IMR-90 (cell line): ENCODE data around the gene OPA3. TPM values are rescaled to one million over a fixed set of nuclear protein-coding genes. Genes with fewer than 3 reads are reported as not detected.

ENCODE experiments used
- ATAC-seq: fragments of 200-7000 bp; cut with Tn5 transposase; 2 replicates; pipeline ENCODE4 v1.9.1; 2020; ENCODE audit warnings: low read depth, mild to moderate bottlenecking, moderate library complexity
- BruUV-seq: library from RNA; stranded (reverse); fragments of 400-500 nt; replicated peaks from 2 replicates; lab custom pipeline; 2021; lab: Mats Ljungman, UMichigan
- CTCF ChIA-PET: fragments of 300-600 bp; formaldehyde crosslinking; extraction: SDS; loops from one replicate; lab custom pipeline; 2021; ENCODE audit warnings: antibody characterized with exemption; lab: Yijun Ruan, JAX
- POLR2A ChIA-PET: fragments of 300-600 bp; sonication (Branson Sonifier 250); formaldehyde crosslinking; loops from one replicate; lab custom pipeline; 2022; ENCODE audit warnings: antibody characterized with exemption; ENCODE audit not compliant: unreplicated experiment; lab: Charles Lee
- DNase-seq: peaks from one replicate; pipeline ENCODE4 v3.0.0; 2013
- H2AFZ ChIP-seq: replicated peaks from 2 replicates; pipeline ENCODE3; 2013; ENCODE audit warnings: low read length, mild to moderate bottlenecking; ENCODE audit not compliant: poor library complexity
- H2AK5ac ChIP-seq: 2 replicates; pipeline ENCODE4 v1.6.1; 2013; ENCODE audit warnings: low read depth, low read length, inconsistent platforms
- H2AK9ac ChIP-seq: replicated peaks from 2 replicates; pipeline ENCODE3; 2013; ENCODE audit warnings: mild to moderate bottlenecking, low read depth, low read length, moderate library complexity; ENCODE audit not compliant: poor library complexity
- H2BK120ac ChIP-seq: 2 replicates; pipeline ENCODE4 v1.6.1; 2013; ENCODE audit warnings: low read depth, low read length, inconsistent platforms
- H2BK15ac ChIP-seq: 3 replicates; pipeline ENCODE4 v1.6.1; 2013; ENCODE audit warnings: low read depth, low read length, inconsistent platforms
- H2BK20ac ChIP-seq: 2 replicates; pipeline ENCODE4 v1.6.1; 2013; ENCODE audit warnings: low read depth, mild to moderate bottlenecking, inconsistent platforms, low read length, moderate library complexity
- H2BK5ac ChIP-seq: 2 replicates; pipeline ENCODE4 v1.6.1; 2013; ENCODE audit warnings: mild to moderate bottlenecking, low read depth, low read length, inconsistent platforms; ENCODE audit not compliant: poor library complexity, severe bottlenecking
- H3K14ac ChIP-seq: replicated peaks from 2 replicates; pipeline ENCODE4 v1.6.1; 2013; ENCODE audit warnings: low read depth, low read length, inconsistent platforms
- H3K18ac ChIP-seq: 2 replicates; pipeline ENCODE4 v1.6.1; 2013; ENCODE audit warnings: low read depth, low read length, control low read depth
- H3K23ac ChIP-seq: 2 replicates; pipeline ENCODE4 v1.6.1; 2013; ENCODE audit warnings: low read depth, low read length, inconsistent platforms
- H3K27ac ChIP-seq: 2 replicates; pipeline ENCODE4 v1.5.1; 2013; ENCODE audit warnings: mild to moderate bottlenecking, control low read depth, low read length; ENCODE audit not compliant: insufficient read depth
- H3K27me3 ChIP-seq: 2 replicates; pipeline ENCODE4 v1.6.1; 2013; ENCODE audit warnings: low read length; ENCODE audit not compliant: control insufficient read depth, insufficient read depth
- H3K36me3 ChIP-seq: 2 replicates; pipeline ENCODE4 v1.6.1; 2013; ENCODE audit warnings: low read length, mixed read lengths; ENCODE audit not compliant: control insufficient read depth, insufficient read depth
- H3K4ac ChIP-seq: 2 replicates; pipeline ENCODE4 v1.6.1; 2013; ENCODE audit warnings: low read depth, low read length, inconsistent platforms
- H3K4me1 ChIP-seq: 2 replicates; pipeline ENCODE4 v1.6.1; 2013; ENCODE audit warnings: low read length, mixed read lengths; ENCODE audit not compliant: control insufficient read depth, insufficient read depth
- H3K4me2 ChIP-seq: 2 replicates; pipeline ENCODE4 v1.6.1; 2013; ENCODE audit warnings: low read depth, mild to moderate bottlenecking, control low read depth, low read length, moderate library complexity
- H3K4me3 ChIP-seq: 2 replicates; pipeline ENCODE4 v1.5.1; 2013; ENCODE audit warnings: low read depth, mild to moderate bottlenecking, control low read depth, low read length, moderate library complexity; ENCODE audit not compliant: insufficient read depth
- H3K56ac ChIP-seq: 2 replicates; pipeline ENCODE4 v1.6.1; 2013; ENCODE audit warnings: low read length, inconsistent platforms; ENCODE audit not compliant: insufficient read depth; ENCODE audit errors: extremely low read depth
- H3K79me1 ChIP-seq, 2 experiments: 2 replicates each; pipeline ENCODE4 v1.6.1; 2013; ENCODE audit warnings: low read length in 2 of 2, inconsistent platforms in 1 of 2, low read depth in 1 of 2
- H3K9ac ChIP-seq: 2 replicates; pipeline ENCODE4 v1.6.1; 2013; ENCODE audit warnings: low read depth, low read length, control low read depth
- H3K9me1 ChIP-seq: 2 replicates; pipeline ENCODE4 v1.6.1; 2013; ENCODE audit warnings: low read length, inconsistent platforms; ENCODE audit not compliant: insufficient read depth
- H3K9me3 ChIP-seq: 2 replicates; pipeline ENCODE4 v1.6.1; 2013; ENCODE audit warnings: low read length; ENCODE audit not compliant: control insufficient read depth, insufficient read depth
- H4K20me1 ChIP-seq: 2 replicates; pipeline ENCODE4 v1.6.1; 2013; ENCODE audit warnings: low read length, inconsistent platforms; ENCODE audit not compliant: insufficient read depth
- H4K5ac ChIP-seq: 2 replicates; pipeline ENCODE4 v1.6.1; 2013; ENCODE audit warnings: mild to moderate bottlenecking, low read depth, low read length, control low read depth
- H4K8ac ChIP-seq, 2 experiments: 2 replicates each; pipeline ENCODE4 v1.6.1; 2013; ENCODE audit warnings: low read depth in 2 of 2, low read length in 2 of 2, control low read depth in 1 of 2, inconsistent platforms in 1 of 2
- H4K91ac ChIP-seq: 2 replicates; pipeline ENCODE4 v1.6.1; 2013; ENCODE audit warnings: low read depth, low read length, inconsistent platforms; ENCODE audit not compliant: insufficient read depth
- BHLHE40 ChIP-seq: fragments of 150-350 bp; IDR thresholded peaks from 2 replicates; pipeline ENCODE4 v1.6.1; 2016; ENCODE audit warnings: mild to moderate bottlenecking, low read depth, low read length
- CHD1 ChIP-seq: IDR thresholded peaks from 2 replicates; pipeline ENCODE4 v1.6.1; 2012; ENCODE audit warnings: low read depth, low read length, improper control_type of control experiment
- MAFK ChIP-seq: IDR thresholded peaks from 2 replicates; pipeline ENCODE4 v1.6.1; 2012; ENCODE audit warnings: low read depth, low read length, improper control_type of control experiment
- MAZ ChIP-seq: IDR thresholded peaks from 2 replicates; pipeline ENCODE4 v1.6.1; 2012; ENCODE audit warnings: low read depth, mild to moderate bottlenecking, low read length, improper control_type of control experiment, moderate library complexity, borderline replicate concordance
- POLR2A ChIP-seq: IDR thresholded peaks from 2 replicates; pipeline ENCODE4 v1.6.1; 2012; ENCODE audit warnings: mild to moderate bottlenecking, low read depth, low read length
- WGBS, 2 experiments: methylation state at CpG; one replicate each; pipeline versions ENCODE4 v1.1.5 to v1.1.7; 2013; ENCODE audit warnings: missing lambda C conversion rate in 2 of 2; ENCODE audit not compliant: insufficient read length in 1 of 2; ENCODE audit errors: extremely low coverage in 2 of 2; 5-methylcytosine and 5-hydroxymethylcytosine counted together
- dilution Hi-C: fragments of 300-500 bp; cut with HindIII; formaldehyde crosslinking; loops from one replicate; pipeline ENCODE4 v1.14.3; 2018; ENCODE audit warnings: low sequenced_read_pairs; ENCODE audit not compliant: unreplicated experiment
- in situ Hi-C: fragments of 300-500 bp; cut with MboI; formaldehyde crosslinking; loops from 3 replicates; pipeline ENCODE4 v1.14.3; 2019; ENCODE audit warnings: low sequenced_read_pairs, inconsistent platforms, mixed read lengths
- intact Hi-C: fragments of 100-400 bp; cut with micrococcal nuclease; formaldehyde crosslinking; loops from 2 replicates; pipeline ENCODE4 v1.10.0; 2022
- polyA plus RNA-seq, 3 experiments: library from polyadenylated mRNA; depleted of rRNA; stranded (reverse); fragments of >200 nt; gene quantifications; 2 replicates each; pipeline ENCODE4 v1.2.3, GENCODE V29; 2012; ENCODE audit warnings: low replicate concordance in 1 of 3
- total RNA-seq: library from RNA; depleted of rRNA; stranded (reverse); fragments of >200 nt; gene quantifications from 2 replicates; pipeline ENCODE4 v1.2.3, GENCODE V29; 2012
- TF ChIP-seq, protein P1 (sequence below): fragments of 150-350 bp; IDR thresholded peaks from 2 replicates; pipeline ENCODE4 v1.6.1; 2017; ENCODE audit warnings: mild to moderate bottlenecking, antibody characterized with exemption, low read length, low read depth

Gene OPA3
- total and polyA plus RNA-seq, 2 of the 4 experiments (the other 2 are of a cell fraction), result 5.2 to 9.6 TPM

DNA sequence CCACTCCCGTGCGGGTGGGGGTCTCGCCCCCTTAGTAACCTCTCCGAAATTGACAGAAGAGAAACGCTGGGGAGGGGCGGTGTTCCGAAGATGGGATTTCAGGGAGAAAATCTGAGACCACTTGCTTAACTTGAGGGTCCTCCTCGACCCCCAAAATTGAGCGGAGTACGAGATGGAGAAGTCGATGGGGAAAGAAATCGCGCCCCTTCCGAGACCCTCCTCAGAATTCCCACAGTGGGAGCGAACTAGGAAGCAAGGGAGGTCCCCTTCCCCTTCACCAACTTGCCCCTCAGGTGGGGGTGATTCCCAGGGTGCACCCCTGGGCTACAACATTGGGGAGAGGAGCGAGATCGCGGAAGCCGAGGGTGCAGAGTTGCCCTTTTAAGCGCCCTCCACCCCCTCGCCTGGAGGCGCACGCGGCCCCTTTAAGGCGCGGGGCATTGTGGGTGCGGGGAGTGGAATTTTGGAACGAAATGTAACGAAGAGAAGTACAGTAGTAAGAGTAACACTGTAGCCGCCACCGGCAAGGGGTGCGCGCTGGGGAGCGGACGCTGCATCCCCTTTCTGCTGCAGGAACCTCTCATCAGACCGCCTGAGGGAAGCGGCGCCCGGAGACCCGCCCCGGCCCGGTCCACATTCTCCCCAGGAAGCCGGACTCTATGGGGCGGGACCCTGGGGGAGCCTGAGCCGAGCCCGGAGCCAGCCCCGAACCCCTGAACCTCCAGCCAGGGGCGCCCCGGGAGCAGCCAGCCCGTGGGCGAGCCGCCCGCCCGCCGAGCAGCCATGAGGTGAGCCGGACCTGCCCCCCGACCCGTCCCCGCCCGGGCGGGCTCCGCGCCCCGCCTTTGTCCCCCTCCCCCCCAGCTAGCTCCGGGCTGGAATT is 77.4 kb downstream of the OPA3 start, which contains the start of gene VASP:
Gene VASP (plus strand): TSS at position 491 of the 883 bp plus-strand sequence. CDS start 293 bp downstream, at position 784.
- Histone ChIP-seq H3K14ac (peak within 1 kb of the TSS; percentile 99), H2BK20ac (peak within 1 kb of the TSS; percentile 89), H2BK15ac (peak within 1 kb of the TSS; percentile 93), H2AFZ (peak within 1 kb of the TSS; percentile 98), H3K4me1 (peaks cover 11% of the 10 kb centered on the region), H3K9me3 (no peaks in the 10 kb centered on the region), H3K9ac (peak within 1 kb of the TSS; percentile 100), H3K4me3 (peak within 1 kb of the TSS; percentile 92), H3K4me2 (peak within 1 kb of the TSS; percentile 98), H4K20me1 (peaks cover 34% of the 10 kb centered on the region), H3K27ac (peak within 1 kb of the TSS; percentile 94), H4K5ac (peak within 1 kb of the TSS; percentile 99), H3K18ac (peak within 1 kb of the TSS; percentile 97), H4K8ac (peak within 1 kb of the TSS; percentile 97 to 99), H3K79me1 (peaks cover 0 to 47% of the 10 kb centered on the region in 2 experiments; a peak in 2 of 4 replicates), H2AK5ac (peak within 1 kb of the TSS; percentile 100), H3K4ac (peak within 1 kb of the TSS; percentile 96), H3K23ac (peak within 1 kb of the TSS; percentile 99), H2BK5ac (peak within 1 kb of the TSS; percentile 95), H3K56ac (peak within 1 kb of the TSS; percentile 98), H2BK120ac (peak within 1 kb of the TSS; percentile 95), H3K27me3 (no peaks in the 10 kb centered on the region), H2AK9ac (peak within 1 kb of the TSS; percentile 100), H3K9me1 (peaks cover 17% of the 10 kb centered on the region), H4K91ac (peak within 1 kb of the TSS; percentile 94), H3K36me3 (peaks cover 4% of the 10 kb centered on the region; the same call in 1 of the 2 replicates)
- dilution Hi-C loops (no loop called here), intact Hi-C loops (loop anchor here (5.0 kb wide), 2 partner anchors 135 to 185 kb away; partner anchors contain the start of genes QPCTL and SNRPD2), in situ Hi-C loops (no loop called here)
- peak; percentile 77 for DNase-seq
- 0% methylated on average over 7 of the region's 65 CpGs; no CpG with 5 or more reads in 1 of the 2 experiments for WGBS, 2 experiments
- CTCF ChIA-PET, result no interaction called here
- TF ChIP-seq, protein P1, sequence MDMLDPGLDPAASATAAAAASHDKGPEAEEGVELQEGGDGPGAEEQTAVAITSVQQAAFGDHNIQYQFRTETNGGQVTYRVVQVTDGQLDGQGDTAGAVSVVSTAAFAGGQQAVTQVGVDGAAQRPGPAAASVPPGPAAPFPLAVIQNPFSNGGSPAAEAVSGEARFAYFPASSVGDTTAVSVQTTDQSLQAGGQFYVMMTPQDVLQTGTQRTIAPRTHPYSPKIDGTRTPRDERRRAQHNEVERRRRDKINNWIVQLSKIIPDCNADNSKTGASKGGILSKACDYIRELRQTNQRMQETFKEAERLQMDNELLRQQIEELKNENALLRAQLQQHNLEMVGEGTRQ, result no peak
- TF ChIP-seq BHLHE40, result 0 out of 2 replicates have a peak, but pooled peaks have one; percentile 13
- peak; percentile 72 for TF ChIP-seq MAZ
- no peak for TF ChIP-seq MAFK
- TF ChIP-seq CHD1, result 0 out of 2 replicates have a peak, but pooled peaks have one; percentile 7
- peak; percentile 97 for TF ChIP-seq POLR2A
- POLR2A ChIA-PET, result interaction anchor here (0.6 kb wide), 1 partner anchor 22 kb away, joined by 3 read pairs; no protein-coding TSS in a partner anchor
- TSS peak; percentile 30 for BruUV-seq
- ATAC-seq, result peak; percentile 56
